ENCODE data around the gene NCL.

NCL gene

DNA sequence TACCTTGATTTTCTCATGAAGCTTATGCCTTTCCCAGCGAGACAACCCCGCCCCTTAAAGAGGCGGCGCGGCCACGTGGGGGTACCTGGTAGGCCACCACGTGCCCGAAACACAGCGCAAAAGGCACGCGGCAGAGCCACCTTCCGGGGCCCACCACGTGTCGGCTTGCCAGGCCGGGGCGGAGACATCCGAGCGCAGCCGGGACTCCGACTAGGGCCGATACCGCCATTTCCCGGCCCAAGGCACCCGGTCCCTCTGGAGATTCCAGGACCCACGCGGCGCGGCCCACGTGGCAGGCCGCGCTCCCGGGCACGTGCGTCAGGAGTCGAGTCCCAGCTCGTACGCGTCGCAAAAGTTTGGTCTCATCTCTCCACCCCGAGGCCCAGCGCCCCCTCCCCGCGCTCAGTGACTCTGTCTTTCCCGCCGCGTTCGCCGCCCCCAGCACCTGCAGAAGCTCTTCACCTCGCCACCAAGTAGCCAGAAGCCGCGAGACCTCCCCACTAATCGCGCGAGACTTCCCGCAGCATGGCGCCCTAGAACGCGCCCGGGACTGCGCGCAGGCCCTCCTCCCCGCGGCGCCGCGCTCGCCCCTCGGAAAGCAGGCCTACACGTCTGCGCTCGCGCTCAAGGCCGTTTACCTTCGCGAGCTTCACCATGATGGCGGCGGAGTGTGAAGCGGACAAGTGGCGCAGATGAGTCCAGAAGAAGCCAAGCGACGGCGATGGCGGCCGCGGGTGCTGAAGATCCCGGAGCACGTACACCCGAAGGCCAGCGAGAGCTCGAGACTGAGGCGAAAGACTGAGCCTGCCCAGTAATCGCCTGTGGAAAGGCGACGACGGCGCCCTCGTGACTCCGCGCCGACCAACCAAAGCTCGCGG is at the start of gene NCL:
Gene NCL, minus strand, starts transcription at position 787 of the 878 bp plus-strand sequence. Its CDS starts 131 bp downstream, at position 656.
- peak; percentile 99 for DNase-seq

GRCh38 chr2:231513746-231514224 is 49.5 kb upstream of the NCL start:
- DNase-seq = no peak

DNA sequence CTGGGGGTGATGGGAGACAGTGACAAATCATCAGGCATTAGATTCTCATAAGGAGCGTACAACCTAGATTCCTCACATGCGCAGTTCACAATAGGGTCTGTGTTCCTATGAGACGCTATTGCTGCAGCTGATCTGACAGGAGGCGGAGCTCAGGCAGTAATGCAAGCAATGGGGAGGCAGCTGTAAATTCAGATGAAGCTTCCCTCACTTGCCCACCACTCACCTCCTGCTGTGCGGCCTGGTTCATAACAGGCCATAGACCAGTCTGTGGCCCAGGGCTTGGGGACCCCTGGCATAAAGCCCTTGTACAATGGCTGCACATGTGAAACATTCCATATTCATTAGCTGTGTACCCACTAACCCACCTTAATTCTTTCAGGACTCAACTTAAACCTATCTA is 47.9 kb upstream of the NCL start:
- DNase-seq = no peak

GRCh38 chr2:231503766-231504165 is 39.5 kb upstream of the NCL start:
- DNase-seq = no peak

DNA sequence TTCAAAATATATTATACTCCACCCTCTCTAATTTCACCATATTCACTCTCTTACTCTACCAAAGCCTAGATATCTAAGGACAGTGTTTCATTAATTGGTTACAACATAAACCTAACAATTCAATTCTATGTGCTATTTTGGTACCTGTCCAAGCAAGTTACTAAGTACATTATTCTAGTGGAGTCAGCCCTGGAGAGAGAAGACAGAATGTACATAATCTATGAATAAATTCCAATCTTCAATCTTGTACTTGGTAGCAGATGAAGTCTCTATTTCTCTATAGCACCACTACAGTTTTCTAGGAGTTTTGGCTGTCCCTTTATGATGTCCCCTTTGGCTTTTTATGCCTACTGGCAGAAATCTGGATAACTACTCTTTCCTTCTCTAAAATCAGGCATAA is 38.3 kb upstream of the NCL start:
- DNase-seq = no peak

DNA sequence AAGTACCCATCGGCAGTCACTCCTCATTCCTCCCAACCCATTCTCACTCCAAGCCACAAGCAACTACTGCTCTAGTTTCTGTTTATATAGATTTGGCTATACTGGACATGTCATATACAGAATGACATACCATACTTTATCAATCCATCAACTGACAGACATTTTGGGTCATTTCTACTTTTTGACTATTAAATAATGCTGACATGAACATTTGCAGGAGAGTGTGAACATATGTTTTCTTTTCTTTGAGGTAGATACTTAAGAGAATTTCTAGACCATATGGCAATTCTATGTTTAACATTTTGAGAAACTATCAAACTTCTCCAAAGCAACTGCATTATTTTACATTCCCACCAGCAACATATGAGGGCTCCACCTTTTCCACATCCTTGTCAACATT is 33.4 kb upstream of the NCL start:
- DNase-seq = no peak

DNA sequence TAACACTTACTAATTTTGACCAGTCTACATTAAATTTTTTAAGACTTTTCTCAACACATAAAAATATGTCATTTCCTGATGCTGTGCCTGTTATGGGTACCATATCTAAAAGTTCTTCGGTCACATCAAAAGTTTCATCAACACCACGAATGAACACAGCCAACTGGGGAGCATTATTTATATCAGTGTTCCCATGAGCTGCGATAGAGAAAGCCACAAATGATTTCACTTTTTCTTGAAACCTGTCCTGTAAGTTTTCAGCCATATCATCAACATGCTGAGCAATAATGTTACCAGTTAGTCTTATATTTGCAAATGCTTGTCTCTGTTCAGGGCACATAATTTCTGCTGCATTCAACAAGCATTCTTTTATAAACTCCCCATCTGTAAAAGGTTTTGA is 30.4 kb upstream of the NCL start:
- DNase-seq = no peak

GRCh38 chr2:231490801-231491200 is 26.5 kb upstream of the NCL start:
- no peak for DNase-seq

- DNase-seq = no peak
These were observed 25.7 kb upstream of the NCL start for GRCh38 chr2:231489990-231490389.

DNA sequence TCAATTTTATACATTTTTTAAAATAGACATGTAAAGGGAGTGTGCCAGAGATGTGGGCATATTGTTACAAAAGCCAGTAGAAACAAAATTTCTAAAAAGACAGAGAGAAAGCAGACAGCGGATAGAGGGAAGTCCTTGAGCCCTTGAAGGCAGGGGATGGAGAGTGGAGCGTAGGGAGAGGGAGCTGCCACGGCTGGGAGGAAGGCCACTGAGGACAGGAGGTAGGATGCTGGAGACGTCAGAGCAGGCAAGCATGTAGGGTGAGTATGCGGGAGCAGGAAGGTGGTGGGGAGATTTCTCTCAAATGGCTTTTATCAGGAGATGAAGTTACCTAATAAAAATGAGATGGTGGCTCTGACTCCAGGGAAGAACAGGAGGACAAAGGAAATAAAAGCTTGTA is 24.0 kb upstream of the NCL start:
- no peak for DNase-seq

DNA sequence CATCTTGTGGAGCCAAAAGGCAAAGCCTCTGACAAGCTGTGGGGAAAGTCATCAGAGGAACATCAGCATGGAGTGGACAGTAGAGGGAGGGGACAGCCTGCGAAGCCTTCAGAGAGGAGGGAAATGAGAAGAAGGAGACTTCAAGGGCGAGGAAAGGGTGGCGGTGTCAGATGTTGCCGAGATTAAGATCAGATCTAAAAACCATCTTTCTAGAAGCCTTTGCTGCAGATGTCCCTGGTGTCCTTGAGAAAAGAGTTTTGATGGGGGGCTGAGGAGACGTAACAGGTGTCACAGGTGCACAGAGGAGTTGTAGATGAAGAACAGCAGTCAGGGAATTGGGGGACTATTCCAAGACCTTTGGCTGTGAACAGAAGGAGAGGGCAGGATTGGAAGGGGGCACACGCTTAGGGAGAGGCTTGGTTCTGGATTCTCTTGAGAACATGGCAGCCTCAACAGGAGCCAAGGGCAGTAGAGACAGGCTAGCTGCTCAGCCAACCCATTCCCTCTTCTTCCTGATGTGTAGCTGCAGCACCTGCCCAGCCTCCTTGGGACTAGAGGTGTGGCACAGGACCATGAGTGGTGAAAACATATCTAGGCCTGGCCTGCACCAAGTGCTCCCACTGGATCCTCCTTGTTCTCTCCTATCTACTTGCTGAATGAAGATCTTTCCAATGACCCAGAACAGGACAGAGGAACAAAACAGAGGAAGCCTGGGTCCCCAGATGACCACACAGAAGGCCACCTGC is 22.7 kb upstream of the NCL start:
- no peak for DNase-seq

DNA sequence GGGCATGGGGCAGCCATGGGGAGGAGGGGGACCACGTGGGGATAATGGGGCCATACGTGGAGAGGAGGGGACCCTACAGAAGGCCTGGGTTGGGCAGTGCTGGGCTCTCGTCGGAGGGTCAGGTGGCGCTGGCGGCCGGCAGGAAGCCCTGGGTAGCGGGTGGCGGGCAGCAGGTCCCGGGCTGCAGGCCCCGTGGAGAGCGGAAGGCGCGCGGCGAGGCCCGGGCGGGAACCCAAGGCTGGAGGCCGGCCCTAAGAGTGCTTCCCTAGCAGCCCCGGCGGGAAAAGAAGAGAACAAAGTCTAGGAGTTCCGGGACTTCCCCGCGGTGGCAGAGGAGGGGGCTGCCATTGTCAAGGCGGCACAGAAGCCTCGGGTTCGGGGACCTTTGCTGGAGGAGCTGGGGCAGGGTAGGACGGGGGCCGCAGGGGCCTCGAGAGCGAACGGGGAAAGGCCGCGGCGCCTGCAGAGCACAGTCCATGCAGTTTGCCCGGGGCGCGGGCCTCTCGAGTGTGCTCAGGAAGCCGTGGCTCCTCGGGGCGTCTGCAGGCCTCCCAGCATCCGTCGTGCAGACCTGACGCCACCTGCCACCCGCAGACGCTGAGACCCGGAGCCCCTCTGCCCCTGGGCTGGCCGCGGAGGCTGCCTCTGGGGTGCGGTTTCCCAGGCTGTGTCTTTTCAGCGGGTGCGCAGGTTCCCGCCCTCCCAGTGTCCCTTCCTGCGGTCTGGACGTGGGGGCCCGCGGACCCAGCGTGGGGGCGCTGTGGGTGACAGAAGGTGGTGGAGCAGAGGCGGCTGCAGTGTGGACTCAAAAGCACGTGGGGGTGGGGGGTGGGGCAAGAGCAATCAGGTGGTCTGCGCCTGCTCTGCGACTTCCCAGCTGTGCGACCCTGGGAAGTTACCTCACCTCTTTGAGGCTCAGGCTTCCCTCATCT is 19.4 kb upstream of the NCL start:
- DNase-seq = no peak

- peak; percentile 11 for DNase-seq
These were observed 18.6 kb upstream of the NCL start for GRCh38 chr2:231482806-231483391.

- no peak for DNase-seq
These were observed 16.5 kb upstream of the NCL start for GRCh38 chr2:231480781-231481180.

GRCh38 chr2:231479455-231479854 is 15.2 kb upstream of the NCL start:
- DNase-seq = no peak

DNA sequence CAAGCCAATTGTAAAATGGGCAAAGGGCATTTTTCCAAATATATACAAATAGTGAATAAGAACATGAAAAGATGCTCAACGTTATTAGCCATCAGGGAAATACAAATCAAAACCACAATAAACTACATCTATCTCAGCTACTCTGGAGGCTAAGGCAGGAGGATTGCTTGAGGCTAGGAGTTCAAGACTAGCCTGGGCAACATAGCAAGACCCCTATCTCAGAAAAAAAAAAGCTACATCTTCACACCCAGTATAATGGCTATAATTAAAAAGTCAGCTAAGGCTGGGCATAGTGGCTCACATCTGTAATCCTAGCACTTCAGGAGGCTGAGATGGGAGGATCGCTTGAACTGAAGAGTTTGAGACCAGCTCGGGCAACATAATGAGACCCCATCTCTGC is 12.6 kb upstream of the NCL start:
- DNase-seq = no peak

GRCh38 chr2:231475965-231476364 is 11.7 kb upstream of the NCL start:
- no peak for DNase-seq

DNA sequence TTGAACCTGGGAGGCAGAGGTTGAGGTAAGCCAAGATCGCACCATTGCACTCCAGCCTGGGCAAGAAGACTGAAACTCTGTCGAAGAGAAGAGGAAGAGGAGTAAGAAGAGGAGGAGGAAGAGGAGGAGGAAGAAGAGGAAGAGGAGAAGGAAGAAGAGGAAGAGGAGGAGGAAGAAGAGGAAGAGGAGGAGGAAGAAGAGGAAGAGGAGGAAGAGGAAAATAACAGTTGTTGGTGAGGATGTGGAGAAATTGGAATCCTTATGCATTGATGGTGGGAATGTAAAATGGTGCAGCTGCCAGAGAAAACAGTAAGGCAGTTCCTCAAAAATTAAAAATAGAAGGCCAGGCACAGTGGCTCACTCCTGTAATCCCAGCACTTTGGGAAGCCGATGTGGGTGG is 8.5 kb upstream of the NCL start:
- no peak for DNase-seq

GRCh38 chr2:231470246-231470900 is 6.1 kb upstream of the NCL start:
- DNase-seq = no peak

DNA sequence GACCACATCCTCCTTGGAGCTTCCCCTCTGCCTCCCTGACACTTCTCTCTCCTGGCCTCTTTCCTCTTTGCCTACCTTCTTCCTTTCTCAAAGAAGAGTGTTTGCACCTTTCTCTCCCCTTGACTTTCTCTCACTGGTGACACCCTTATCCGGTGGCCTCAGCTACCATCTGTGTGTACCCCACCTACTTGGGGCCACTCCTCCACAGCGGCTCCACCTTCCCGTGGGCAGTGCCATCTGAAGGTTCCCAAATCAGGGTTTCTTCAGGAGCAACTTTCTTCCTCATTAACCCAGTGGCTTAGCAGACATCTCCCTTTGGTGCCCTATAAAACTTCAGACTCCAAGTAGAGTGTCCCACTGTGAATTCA is 5.3 kb upstream of the NCL start:
- DNase-seq = no peak

DNA sequence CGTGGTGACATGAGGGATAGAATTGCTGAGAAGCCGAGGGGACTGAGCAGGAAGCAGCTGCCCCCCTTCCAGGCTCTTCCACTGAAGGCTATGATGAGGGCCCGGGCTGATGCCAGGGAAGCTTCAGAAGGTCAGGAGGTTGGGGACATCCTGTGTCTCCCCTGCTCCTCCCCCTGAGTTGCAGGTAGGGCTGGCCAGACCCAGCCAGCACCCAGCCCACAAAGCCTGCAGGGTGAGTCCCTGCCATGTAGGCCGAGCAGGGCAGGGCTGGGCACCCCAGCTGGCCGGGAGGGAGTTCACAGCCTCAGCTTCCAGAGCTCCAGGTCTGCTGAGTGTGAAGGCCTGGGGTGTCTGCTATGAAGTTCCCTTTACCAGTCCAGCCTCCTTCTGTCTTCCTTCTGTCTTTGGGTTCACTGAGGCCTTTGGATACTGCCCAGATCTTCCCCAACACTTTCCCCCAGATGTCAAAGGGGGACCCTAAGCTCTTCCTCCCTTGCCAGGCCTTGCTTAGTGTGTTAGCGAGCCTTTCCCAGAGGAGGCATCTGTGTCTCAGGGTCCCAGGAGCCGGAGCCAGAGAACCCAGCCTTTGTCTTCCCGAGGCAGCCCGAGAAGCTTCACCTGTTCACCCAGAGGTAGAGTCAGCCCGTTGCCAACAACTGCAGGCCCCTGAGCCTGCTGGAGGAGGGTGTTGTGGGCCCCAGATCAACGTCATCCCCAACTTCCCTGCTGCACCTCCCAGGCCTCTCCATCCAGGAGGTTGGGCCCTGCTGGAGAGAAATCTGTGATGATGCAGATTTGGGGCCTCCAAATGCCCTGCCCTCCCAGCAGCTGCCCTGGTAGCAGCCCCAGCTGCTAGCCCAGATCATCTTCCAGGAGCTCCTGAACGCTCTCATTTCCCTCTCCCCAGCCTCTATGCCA is 3.6 kb upstream of the NCL start:
- no peak for DNase-seq
